GM23248 (cell line): ENCODE data around the gene ING5.

Source experiments
- EZH2 ChIP-seq: fragments of 200-600 bp; sonication (generic); IDR thresholded peaks from 2 replicates; pipeline ENCODE4 v1.6.1; 2018; ENCODE audit warnings: antibody characterized with exemption, mild to moderate bottlenecking; ENCODE audit not compliant: insufficient read depth, poor library complexity, severe bottlenecking
- EZH2phosphoT487 ChIP-seq: fragments of 200-600 bp; sonication (generic); IDR thresholded peaks from 2 replicates; pipeline ENCODE4 v1.6.1; 2018; ENCODE audit warnings: antibody characterized with exemption, moderate library complexity, mild to moderate bottlenecking, low read depth; ENCODE audit not compliant: insufficient read depth

- no peak for TF ChIP-seq EZH2
- TF ChIP-seq EZH2phosphoT487: no peak
Observed at GRCh38 chr2:241777686-241778627, 76.1 kb downstream of the ING5 start.
